SW480 (cell line): Measurements from ENCODE around the gene RNF115.
"Not testable (repeated sequence)": the region's sequence is repeated elsewhere in the genome, so short reads cannot be mapped to it uniquely, and the experiment has no call there.

Experiments
- DNase-seq: peaks from one replicate; pipeline ENCODE4 v3.0.0-alpha.2; 2016; ENCODE audit warnings: low spot score

Gene RNF115

GRCh38 chr1:145777357-145778145, 46.3 kb downstream of the RNF115 start:
- no peak for DNase-seq

- DNase-seq, result no peak
Measured at GRCh38 chr1:145773423-145773822, 50.5 kb downstream of the RNF115 start.

- no peak for DNase-seq
Measured at GRCh38 chr1:145771056-145771455, 52.8 kb downstream of the RNF115 start.

- DNase-seq, result not testable (repeated sequence)
Measured at GRCh38 chr1:145768004-145768403, 55.9 kb downstream of the RNF115 start.

GRCh38 chr1:145766926-145767325, 57.0 kb downstream of the RNF115 start:
- not testable (repeated sequence) for DNase-seq

- DNase-seq, result not testable (repeated sequence)
Measured at GRCh38 chr1:145765585-145766360, 58.1 kb downstream of the RNF115 start.

- DNase-seq, result not testable (repeated sequence)
Measured at GRCh38 chr1:145765127-145765526, 58.8 kb downstream of the RNF115 start.

GRCh38 chr1:145764231-145764940, 59.5 kb downstream of the RNF115 start:
- not testable (repeated sequence) for DNase-seq

GRCh38 chr1:145762001-145762400, 61.9 kb downstream of the RNF115 start:
- not testable (repeated sequence) for DNase-seq

- not testable (repeated sequence) for DNase-seq
Measured at GRCh38 chr1:145761498-145761897, 62.4 kb downstream of the RNF115 start.

- not testable (repeated sequence) for DNase-seq
Measured at GRCh38 chr1:145760395-145760949, 63.4 kb downstream of the RNF115 start.

GRCh38 chr1:145759721-145760120, 64.2 kb downstream of the RNF115 start:
- DNase-seq, result no peak

- DNase-seq, result no peak
Measured at GRCh38 chr1:145758575-145758974, 65.3 kb downstream of the RNF115 start.

- DNase-seq, result no peak
Measured at GRCh38 chr1:145758116-145758515, 65.8 kb downstream of the RNF115 start.

- DNase-seq, result no peak
Measured at GRCh38 chr1:145757420-145757819, 66.5 kb downstream of the RNF115 start.

- DNase-seq, result peak; percentile 10
Measured at GRCh38 chr1:145751491-145752037, 72.3 kb downstream of the RNF115 start.

- no peak for DNase-seq
Measured at GRCh38 chr1:145750426-145750825, 73.5 kb downstream of the RNF115 start.

- no peak for DNase-seq
Measured at GRCh38 chr1:145747398-145748247, 76.3 kb downstream of the RNF115 start.

GRCh38 chr1:145740269-145740668, 83.6 kb downstream of the RNF115 start:
- no peak for DNase-seq

GRCh38 chr1:145736191-145736590, 87.7 kb downstream of the RNF115 start:
- DNase-seq, result no peak

- no peak for DNase-seq
Measured at GRCh38 chr1:145730900-145731299, 93.0 kb downstream of the RNF115 start.
